Measurements from ENCODE around the gene HOXA11.

Gene HOXA11

DNA sequence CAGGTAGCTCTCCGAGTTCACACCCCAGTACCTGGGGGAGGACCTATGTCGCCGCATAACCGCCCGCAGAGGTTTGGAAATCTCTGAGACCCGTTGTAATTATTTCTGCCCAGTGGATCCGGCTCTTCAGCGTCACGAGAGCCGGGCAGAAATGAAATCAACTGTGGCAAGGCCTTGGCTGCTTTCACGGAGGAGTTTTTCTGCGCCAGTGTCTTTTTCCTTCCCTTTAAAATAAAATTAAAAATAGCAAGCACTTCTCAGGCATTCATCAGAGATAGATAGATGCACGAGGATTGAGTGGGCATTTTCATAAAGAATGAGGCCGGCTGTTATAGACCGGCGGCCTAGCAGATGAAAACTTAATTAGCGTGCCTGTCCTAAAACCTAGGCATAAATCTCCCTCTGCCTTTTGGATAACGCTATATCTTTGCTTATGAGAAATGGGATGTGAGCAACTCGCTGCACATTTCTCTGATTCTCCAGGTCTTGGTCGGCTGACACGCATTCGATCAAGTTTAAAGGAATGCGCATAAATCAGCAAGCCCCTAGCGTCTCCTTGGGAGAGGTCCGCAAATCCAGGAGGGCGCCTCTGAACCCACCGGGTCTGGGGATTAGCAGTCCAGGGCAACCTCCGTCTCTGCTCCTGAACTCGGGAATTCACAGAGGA, 8.4 kb upstream of the HOXA11 start:
- H3K36me3 Mint-ChIP-seq = peaks cover 3% of the 10 kb centered on the region
- ATAC-seq (ENCODE audit: low read depth) (no peak), DNase-seq (ENCODE audit: low spot score in 2 of 2) (no peak)
- H3K4me1 Mint-ChIP-seq = peaks cover 5% of the 10 kb centered on the region
- H3K27me3 Mint-ChIP-seq = peaks cover 37% of the 10 kb centered on the region
- H3K4me3 Mint-ChIP-seq = no peak overlapping the region
- peaks cover 2% of the 10 kb centered on the region for H3K9me3 Mint-ChIP-seq
- H3K27ac Mint-ChIP-seq = no peak overlapping the region

DNA sequence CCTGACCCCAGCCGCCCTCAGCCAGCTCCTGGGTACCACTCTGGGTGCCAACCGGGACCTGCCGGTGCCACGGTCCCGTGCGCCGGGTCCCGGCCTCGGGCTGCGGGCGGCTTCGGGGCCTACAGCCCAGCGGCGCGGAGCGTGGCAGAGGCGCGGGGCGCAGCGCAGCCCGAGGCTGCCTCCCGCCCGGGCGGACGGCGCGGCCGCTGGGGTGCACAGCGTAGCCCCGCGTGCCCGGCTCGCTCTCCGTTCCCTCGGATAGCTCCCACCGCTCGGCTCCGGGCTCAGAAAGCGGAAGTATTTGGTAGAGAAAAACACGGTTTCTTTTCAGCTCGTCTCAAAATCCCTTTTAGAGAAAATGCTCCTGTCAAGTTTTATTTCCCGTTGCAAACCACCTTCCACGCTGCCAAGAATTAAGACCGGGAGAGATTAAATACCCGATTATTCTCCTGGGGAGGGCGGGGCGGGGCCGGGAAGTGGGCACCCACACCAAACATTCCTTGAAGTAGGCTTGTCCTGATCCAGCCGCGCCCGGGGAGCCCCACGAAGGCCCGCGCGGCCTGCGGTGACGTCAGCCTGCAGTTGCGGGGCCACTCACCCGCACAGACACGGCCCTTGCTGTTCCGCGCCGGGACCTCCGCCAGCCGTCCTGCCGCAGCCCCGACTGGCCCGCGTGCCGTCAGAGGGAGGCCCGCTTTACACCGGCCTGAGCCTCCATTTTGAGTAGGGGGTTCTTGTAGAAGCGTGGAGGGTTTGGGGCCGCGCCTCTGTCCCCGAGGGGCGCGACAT, 7.7 kb upstream of the HOXA11 start:
- peak; percentile 46 for ATAC-seq (ENCODE audit: low read depth)
- peaks cover 3% of the 10 kb centered on the region for H3K36me3 Mint-ChIP-seq
- DNase-seq (ENCODE audit: low spot score in 2 of 2) = no peak
- H3K4me3 Mint-ChIP-seq = peak overlapping the region; percentile 52
- H3K27me3 Mint-ChIP-seq = peaks cover 40% of the 10 kb centered on the region
- H3K27ac Mint-ChIP-seq = no peak overlapping the region
- H3K4me1 Mint-ChIP-seq = peaks cover 8% of the 10 kb centered on the region
- H3K9me3 Mint-ChIP-seq = no peaks in the 10 kb centered on the region

DNA sequence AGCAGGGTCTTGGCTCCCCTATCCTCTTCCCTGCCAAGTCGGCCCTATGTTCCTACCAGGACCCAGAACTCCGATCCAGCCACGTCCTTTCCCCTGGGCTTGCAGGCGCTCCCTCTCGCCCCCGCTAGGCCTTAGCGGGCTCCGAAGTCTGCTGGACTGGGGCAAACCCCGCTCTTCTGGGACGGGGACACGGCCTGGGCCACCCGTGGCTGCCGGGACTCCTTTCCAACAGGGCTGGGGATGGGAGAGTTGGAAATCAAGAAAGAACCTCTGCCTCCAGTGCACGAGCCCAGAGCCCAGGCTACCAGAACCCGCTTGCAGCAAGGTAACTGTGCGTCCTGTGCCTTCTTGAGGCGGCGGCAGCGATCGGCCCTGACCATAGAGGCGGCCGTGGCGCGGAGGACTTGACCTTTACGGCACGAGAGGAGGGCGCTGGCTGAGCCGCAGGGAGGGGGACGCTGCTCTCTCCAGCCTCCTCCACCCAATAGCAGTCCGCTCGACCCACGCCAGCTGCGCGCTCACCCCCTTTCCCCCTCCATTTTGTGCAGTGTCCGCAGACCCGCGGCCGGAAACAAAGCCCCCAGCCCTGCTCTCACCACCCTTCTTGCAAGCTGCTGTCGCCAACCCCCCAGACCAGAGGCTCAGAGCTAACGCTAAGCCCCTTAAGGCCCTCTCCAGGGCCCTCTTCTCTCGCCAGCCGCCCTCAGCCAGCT, 7.0 kb upstream of the HOXA11 start:
- H3K4me3 Mint-ChIP-seq = peak overlapping the region; percentile 50

DNA sequence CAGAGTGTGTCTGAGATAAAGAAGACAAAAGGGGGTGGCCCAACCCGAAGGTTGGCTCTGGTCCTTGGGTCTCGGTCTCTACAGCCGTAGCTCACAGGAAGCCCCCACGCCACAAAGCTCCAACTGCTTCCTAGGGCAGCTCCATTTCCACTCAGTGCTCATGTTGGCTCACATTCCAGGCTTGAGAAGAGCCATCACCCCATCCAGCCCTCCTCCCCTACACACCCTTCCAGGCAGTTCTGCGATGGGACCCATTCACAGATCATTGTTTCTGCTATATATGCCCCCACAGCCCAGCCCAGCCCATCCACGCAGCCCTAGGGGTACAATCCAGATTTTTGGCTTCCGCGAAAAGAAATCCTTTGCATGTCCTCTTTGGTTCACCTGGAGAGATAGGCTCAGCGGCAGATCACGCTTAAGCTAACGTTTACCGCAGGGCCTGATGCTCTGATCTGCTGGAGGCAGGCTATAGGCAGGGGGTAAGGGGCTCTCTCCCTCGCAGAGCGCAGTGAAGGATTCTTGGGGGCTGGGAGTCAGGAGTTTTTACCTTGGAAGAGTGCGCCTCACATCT, 6.2 kb upstream of the HOXA11 start:
- H3K9me3 Mint-ChIP-seq = no peaks in the 10 kb centered on the region
- H3K27ac Mint-ChIP-seq = no peak overlapping the region
- no peak for ATAC-seq (ENCODE audit: low read depth)
- H3K27me3 Mint-ChIP-seq = peaks cover 36% of the 10 kb centered on the region
- peaks cover 3% of the 10 kb centered on the region for H3K36me3 Mint-ChIP-seq
- no peak overlapping the region for H3K4me3 Mint-ChIP-seq
- DNase-seq (ENCODE audit: low spot score in 2 of 2) = no peak
- peaks cover 8% of the 10 kb centered on the region for H3K4me1 Mint-ChIP-seq

More for the DNA sequence above, 7.0 kb upstream of the HOXA11 start:
- DNase-seq (ENCODE audit: low spot score in 2 of 2) (no peak), ATAC-seq (ENCODE audit: low read depth) (peak; percentile 8)
- H3K36me3 Mint-ChIP-seq = peaks cover 3% of the 10 kb centered on the region
- H3K9me3 Mint-ChIP-seq = no peaks in the 10 kb centered on the region
- peaks cover 8% of the 10 kb centered on the region for H3K4me1 Mint-ChIP-seq
- no peak overlapping the region for H3K27ac Mint-ChIP-seq
- peaks cover 34% of the 10 kb centered on the region for H3K27me3 Mint-ChIP-seq

DNA sequence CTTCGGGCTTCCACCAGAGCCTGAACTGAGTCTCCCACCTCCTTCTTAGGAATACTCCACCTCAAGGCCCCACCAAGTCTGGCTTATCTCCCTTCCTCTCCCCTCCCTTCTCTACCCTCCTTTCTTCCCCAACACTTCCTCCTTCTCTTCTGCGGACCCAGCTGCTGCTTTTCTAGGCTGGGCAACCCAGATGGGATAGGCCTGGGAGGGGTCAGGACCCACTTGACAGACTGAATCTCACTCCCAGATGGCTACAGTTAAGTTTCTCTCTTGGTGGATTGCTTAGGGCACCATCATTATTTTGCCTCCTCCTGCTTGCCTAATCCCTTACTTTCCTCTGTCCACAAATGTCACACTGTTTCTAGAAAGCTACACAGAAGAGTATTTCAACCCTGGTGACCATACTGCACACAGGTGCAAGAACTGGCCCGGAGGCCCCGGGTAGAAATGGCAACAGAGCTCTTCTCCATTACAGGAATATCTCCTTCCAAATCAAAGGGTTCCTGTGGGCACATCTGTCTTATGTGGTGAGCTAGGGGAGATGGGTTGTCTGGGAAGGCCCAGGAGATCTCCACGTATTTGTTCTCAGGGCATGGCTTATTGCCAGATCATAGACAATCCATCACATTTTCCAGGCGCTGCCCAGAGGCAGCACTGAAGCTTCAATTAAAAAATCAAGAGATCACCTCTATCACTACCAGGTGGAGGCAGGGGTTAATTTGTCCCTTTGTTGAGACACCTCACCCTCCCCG, 5.1 kb upstream of the HOXA11 start:
- Mint-ChIP-seq H3K4me1 (peaks cover 12% of the 10 kb centered on the region), H3K27ac (peak overlapping the region; percentile 46), H3K27me3 (peaks cover 39% of the 10 kb centered on the region), H3K9me3 (no peaks in the 10 kb centered on the region), H3K36me3 (peaks cover 3% of the 10 kb centered on the region), H3K4me3 (no peak overlapping the region)
- ATAC-seq (ENCODE audit: low read depth) (no peak), DNase-seq (ENCODE audit: low spot score in 2 of 2) (no peak)

DNA sequence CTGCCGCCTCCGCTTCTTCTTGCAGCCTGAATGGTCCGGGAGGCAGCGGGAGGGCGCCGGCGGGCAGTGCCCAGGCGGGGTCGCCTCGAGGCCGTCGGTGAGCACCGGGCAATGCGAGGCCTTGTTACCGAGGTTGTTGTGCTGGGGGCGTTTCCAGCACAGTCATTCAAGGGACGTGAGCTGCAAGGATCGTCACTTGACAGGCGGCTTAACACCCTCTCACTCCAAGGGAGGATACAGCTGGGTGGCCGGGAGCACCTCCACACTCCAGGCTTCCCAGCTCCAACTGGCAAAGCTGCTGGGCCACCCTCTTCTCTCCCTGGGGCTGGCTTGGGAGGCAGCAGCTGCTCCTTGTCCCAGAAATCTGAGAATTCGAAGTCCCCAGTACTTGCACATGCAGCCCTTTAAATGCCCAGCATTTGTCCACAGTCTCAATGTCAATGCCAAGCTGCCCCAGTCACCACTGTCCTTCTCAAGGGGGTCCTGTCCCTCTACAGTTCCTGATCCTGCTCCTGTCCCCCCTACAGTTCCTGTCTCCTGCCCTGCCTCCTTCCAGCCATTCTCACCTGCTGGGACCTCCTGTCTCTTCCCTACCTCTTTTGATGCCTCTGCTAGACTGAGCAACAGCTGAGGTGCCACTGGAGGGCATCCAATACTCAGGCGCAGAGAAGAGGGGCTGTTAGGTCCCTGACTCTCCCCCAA, 4.4 kb upstream of the HOXA11 start:
- peaks cover 3% of the 10 kb centered on the region for H3K36me3 Mint-ChIP-seq
- peak overlapping the region; percentile 24 for H3K4me3 Mint-ChIP-seq
- H3K27me3 Mint-ChIP-seq = peaks cover 42% of the 10 kb centered on the region
- no peak for ATAC-seq (ENCODE audit: low read depth)
- no peaks in the 10 kb centered on the region for H3K9me3 Mint-ChIP-seq
- H3K4me1 Mint-ChIP-seq = peaks cover 15% of the 10 kb centered on the region
- no peak for DNase-seq (ENCODE audit: low spot score in 2 of 2)
- H3K27ac Mint-ChIP-seq = peak overlapping the region; percentile 46

DNA sequence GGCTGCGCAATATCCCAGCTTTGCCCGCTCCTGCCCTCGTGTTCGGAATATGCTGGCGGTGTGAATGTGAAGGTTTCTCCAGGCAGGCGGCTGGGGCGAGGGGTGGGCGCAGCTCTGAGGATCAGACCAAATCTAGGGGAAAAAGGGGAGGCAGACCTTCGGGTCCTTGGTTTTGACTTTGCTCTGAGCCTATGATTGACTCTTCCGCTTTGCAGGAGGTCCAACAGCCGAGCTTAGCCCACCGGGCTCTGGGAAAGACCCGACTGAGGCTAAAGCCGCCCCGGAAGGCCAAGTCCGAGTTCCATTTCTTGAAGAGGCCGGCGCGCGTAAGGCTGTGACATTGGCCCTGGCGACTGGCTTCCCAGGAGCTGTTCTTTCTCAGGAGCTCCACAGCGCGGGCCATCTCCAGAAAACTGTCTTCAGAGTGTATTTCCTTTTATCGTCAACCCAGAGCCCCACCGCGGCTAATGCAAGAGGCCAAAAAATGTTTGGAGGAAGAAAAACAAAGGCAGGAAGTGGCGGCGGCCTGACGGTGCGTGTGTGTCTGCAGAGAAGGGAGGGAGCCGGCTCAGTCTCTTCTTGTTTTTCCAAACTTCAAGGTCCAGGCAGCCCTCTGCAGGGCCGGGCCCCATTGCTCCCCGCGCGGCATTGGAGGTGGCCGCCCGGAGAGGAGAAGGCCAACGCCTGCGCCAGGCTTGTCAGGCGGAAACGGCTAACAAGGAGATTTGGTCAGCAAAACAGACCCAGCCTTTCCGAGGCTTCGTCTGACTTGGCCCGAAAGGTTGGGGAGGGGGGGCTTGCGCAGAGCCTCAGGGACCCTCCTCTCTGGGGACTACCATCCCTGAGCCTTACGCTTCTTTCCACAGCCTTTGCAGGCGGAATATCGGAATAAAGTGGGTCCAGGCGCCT, 3.6 kb upstream of the HOXA11 start:
- ATAC-seq (ENCODE audit: low read depth) = no peak
- peak overlapping the region; percentile 61 for H3K4me3 Mint-ChIP-seq
- H3K4me1 Mint-ChIP-seq = peaks cover 15% of the 10 kb centered on the region
- no peaks in the 10 kb centered on the region for H3K9me3 Mint-ChIP-seq
- H3K27ac Mint-ChIP-seq = peak overlapping the region; percentile 17
- DNase-seq (ENCODE audit: low spot score in 2 of 2) = no peak
- H3K27me3 Mint-ChIP-seq = peaks cover 41% of the 10 kb centered on the region
- peaks cover 3% of the 10 kb centered on the region for H3K36me3 Mint-ChIP-seq

DNA sequence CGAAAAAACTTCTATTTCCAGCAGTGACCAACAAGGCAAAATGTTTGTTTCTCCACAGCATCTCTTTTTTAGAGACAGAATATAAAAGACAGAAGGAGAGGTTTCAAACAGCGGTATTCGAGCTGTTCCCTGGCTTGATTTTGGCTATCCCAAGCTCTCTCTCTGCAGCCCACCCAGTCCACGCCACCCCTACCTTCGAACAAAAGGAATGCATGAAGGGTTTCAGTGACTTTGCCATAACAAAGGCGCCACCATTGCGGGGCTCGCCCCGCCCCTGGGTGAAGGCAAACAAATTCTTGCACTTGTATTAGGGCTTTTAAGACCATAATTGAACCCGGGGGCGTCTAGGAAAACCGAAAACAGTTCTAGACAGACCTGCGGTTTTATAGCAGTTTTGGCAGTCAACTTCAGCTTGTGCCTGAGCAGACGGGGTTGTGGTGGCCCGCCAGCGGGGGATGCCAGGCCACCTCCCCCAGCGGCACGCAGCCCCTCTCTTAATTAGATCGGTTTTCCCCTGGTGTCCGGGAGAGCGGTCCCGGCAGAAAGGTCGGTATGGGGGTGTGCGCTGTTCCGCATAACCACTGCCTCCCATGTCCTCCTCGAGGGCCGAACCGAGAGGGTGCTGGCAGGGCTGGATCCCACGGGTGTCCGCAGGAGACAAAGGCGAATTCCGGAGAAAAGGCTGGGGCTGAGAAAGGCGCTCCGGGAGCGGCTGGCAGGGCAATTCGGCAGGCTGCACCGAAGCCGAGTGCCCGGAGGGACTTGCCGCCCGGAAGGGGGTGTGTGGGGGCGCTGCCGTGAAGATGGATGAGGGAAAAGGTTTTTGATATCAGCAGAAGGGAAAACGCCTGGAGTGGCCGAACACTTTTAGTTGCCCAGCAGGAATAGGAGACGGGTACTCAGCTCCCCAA, 2.7 kb upstream of the HOXA11 start:
- no peak for DNase-seq (ENCODE audit: low spot score in 2 of 2)
- Mint-ChIP-seq H3K27ac (no peak overlapping the region), H3K36me3 (peaks cover 3% of the 10 kb centered on the region), H3K4me3 (peak overlapping the region; percentile 29), H3K9me3 (no peaks in the 10 kb centered on the region), H3K27me3 (peaks cover 44% of the 10 kb centered on the region), H3K4me1 (peaks cover 15% of the 10 kb centered on the region)
- no peak for ATAC-seq (ENCODE audit: low read depth)

DNA sequence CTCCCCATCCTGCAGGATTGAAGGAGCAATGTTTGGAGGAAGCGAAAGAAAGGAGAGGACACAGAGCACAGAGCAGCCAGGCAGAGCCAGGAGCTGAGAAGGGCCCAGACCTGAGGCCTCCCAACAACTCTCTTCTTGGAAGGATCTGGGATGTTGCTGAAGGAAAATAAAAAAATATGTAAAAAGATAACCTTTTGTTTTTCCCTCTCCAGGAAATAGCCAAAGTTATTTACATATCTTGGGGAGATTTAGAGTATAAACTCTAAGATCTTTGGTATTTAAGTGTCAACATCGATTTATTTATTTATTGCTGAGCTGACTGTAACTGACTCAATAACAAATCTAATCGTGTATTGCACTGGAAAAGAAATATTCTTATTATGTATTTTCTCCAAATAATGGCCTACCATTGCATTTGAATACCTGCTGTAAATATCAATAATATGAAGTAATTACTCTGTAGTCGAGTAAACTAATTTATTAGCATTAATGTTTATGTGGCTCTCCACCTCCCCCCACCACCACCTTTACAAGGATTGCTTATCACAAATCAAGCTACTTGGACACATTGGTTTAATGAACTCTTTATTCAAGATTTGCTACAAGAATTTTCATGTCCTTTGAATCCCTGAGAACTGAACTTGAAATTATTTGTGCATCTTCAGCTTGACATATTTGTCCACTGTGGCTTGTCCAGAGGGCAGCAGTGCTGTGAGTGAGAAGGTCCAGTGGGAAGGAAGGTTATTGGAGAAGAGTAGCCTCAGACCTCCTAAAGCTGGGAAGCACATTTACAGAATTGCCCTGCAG, 1.8 kb upstream of the HOXA11 start:
- Mint-ChIP-seq H3K9me3 (no peaks in the 10 kb centered on the region), H3K27ac (no peak overlapping the region), H3K4me3 (no peak overlapping the region), H3K4me1 (peaks cover 15% of the 10 kb centered on the region), H3K36me3 (peaks cover 3% of the 10 kb centered on the region), H3K27me3 (peaks cover 47% of the 10 kb centered on the region)
- DNase-seq (ENCODE audit: low spot score in 2 of 2) = no peak
- ATAC-seq (ENCODE audit: low read depth) = no peak

DNA sequence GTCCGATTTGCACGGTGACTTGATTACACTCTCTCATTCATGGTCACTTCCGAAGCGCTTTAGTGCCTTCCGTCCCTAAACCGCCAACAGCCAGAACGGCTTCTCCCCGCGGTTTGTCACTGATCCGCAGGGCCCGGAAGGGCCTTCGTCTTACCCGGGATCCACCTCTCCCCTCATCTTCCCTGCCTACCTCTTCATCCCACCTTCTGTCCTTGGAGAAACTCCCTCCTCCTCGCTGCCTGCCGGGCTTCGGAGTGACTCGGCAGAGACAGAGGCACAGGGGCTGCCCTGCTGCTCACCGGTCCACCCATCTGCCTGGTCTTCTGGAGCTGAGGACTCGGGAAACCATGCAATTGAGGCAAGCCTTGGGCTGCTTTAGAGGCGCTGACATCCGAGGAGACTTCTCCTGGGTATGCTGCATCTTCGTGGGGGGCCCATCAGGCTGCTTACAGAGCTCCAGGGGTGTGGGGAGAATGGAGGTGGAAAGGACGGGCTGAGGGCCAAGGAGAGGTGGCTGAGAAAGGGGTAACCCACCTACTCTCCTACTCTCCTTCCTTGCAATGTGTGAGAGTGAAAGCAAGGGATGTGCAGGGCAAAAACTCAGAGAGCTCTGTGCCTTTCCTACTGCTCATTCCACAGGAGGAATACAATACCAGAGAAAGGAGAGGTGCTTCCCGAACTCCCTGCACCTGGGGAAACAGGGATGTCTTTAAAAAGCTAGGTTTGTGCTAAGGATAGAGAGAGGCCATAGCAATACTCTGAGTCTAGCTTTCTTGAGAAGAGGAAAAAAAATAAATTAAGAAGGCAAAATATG, 1.0 kb upstream of the HOXA11 start:
- no peak for ATAC-seq (ENCODE audit: low read depth)
- Mint-ChIP-seq H3K4me1 (peaks cover 15% of the 10 kb centered on the region), H3K4me3 (peak overlapping the region; percentile 22), H3K9me3 (no peaks in the 10 kb centered on the region), H3K27me3 (peaks cover 45% of the 10 kb centered on the region), H3K27ac (peak overlapping the region; percentile 76), H3K36me3 (peaks cover 3% of the 10 kb centered on the region)
- DNase-seq (ENCODE audit: low spot score in 2 of 2) = no peak
